Measurements from ENCODE around the gene FAM210A.

The FAM210A gene

GRCh38 chr18:13643261-13643751 lies 83.1 kb downstream of the FAM210A start:
- DNase-seq, result no peak

DNA sequence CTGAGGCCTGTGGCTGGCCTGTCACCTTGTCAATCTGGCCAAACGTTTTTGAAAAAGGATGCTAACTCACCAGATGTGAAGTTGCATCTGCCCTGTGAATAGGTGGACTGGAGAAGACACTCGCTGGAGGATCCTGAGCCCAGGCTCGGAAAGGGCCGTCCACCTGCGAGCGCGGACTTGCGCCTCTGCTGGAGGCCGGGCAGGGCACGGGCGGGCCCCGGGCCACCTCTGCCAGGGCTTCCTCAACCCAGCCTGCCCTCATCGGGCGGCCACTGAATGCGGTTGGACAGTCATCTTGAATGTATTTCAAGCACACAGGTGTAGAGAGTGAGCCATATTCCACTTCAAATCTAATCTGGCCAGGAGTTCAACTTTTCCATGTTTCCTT lies 83.9 kb downstream of the FAM210A start:
- no peak for DNase-seq

DNA sequence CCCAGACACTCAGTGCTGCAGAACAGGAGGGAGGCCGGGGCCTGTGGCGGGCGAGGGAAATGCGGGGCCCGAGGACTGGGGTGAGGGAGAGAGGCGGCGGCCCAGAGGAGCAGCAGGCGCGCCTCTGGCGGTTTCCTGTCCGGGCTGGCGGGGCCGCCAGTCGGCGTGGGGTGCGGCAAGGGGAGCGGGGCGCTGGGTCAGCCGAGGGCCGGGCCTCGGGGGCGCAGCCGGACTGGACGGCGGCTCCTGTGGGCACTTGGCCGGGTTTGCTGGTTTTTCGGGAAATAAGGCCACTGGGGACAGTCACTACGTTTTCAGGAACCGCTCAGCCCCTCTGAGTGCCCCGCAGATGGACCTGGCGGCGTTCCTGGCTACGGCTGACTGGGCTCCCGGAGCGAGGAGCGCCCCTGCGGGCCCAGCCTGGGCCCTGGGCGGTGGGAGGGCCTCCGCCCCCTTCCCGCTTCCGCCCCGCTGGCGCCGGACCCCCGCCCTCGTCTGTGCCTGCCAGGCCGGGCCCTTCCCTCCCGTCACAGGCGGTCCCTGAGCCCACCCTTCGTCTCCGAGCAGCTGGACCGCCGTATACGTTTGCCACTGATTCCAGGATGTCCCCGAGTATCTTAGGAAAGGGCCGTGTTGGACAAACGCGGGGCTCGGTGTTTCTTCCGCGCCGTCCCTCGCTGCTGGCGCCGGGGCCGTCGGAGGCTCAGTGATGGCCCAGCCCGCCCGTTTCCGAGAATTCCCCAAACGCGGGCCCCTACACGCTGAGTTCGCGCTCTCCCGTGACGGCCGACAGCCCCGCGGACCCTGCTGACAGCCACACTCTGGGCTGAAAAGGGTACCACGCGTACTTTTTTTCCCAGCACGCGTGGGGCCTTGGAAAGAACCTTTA lies 84.6 kb downstream of the FAM210A start:
- no peak for DNase-seq

GRCh38 chr18:13640266-13640860 lies 86.0 kb downstream of the FAM210A start:
- no peak for DNase-seq

- DNase-seq, result no peak
Measured at GRCh38 chr18:13638719-13639595, 87.4 kb downstream of the FAM210A start.

DNA sequence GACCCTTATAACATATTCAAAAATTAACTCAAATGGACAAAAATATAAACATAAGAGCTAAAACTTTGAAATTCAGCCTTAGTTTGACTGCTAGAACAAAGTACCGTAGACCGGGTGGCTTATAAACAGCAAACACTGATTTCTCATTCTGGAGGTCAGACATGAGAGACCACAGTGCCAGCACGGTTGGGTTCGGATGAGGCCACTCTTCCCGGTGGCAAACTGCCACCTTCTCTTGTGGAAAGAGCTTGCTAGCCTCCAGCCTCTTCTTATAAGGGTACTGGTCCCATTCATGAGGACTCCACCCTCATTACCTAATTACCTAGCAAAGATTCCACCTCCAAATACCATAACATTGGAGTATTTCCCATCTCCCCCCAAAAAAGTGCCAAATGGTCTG lies 91.3 kb downstream of the FAM210A start:
- DNase-seq, result no peak

DNA sequence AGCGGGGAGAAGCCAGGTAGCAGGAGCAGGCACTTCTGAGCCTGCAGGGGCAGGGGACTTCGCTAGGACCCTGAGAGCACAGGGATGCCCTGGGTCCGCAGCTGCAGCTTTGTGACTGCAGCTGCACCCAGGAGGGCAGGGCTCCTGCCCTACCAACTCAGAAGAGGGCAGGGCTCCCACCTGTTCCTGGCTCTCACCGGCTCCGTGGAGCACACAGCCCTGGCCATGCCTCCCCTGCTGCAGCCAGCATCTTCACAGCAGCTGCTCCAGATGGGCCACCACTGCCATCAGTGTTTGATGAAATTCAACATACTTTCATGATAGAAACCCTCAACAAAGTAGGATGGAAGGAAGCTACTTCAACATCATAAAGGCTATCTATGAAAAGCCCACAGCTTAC lies 92.7 kb downstream of the FAM210A start:
- DNase-seq, result no peak

DNA sequence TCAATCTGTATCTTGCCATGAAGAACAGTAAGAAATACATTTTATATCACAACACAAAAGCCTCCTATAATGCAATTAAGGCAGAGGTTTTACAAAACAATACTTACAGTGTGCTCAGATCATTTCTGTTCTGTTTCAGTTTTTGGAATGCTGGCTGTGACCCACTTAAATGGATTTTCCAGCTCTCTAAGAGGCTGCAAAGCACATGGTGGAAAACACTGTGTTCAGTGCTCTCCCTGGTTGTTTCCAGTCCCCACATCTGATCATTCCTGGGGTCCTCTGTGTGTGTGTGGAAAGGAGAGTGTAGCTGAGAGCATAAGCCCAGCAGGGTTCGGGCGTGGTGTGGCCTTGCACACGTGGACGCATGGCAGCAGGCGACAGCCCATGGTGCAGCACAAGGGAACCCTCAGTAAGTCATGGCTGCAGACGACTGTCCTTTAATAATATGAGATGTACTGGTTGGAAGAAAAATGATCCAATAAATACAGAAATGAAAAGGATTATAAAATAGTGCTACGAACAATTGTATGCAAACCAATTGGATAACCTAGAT lies 95.6 kb downstream of the FAM210A start:
- no peak for DNase-seq

DNA sequence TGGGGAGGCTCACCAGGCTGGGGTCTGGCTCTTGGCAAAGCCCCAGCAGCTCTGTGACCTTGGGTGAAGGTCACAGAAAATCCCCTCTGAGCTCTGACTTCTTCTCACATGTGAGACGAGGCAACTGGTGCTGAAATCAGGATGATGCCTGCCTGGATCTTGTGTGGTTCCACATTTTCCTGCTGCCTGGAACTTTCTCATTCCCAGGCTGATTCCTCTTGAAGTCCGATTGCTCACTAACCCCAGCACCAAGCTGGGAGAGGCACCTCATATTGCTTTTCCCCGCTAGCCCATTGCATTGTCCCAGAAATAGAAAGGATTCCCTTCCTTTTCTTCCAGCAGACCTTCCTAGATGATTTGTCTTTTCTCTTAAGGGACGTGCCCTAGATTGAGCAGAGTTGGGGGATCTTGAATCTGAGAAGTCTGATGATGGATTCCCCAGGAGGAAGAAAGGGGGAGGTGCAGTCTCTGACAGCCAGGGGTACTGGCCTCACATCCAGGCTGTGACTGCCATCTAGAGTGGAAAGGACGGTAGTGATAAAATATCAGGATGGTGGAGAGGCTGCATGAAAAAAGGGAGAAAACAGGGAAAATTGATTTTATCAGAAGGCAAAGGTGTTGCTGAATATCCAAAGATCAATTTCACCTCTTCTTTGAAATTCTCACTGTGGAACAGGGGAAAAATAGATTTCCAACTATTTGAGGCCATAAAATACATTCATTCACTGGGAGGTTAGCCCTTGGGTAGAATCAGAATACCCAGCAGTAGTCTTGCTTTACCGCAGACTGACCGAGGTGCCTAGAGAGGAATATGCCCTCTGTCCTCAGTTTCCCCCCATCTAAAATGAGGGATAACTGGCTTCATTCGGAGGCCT lies 96.3 kb downstream of the FAM210A start:
- DNase-seq, result peak; percentile 37

GRCh38 chr18:13628211-13628610 lies 98.1 kb downstream of the FAM210A start:
- DNase-seq, result no peak

GRCh38 chr18:13627639-13628038 lies 98.7 kb downstream of the FAM210A start:
- DNase-seq, result no peak

DNA sequence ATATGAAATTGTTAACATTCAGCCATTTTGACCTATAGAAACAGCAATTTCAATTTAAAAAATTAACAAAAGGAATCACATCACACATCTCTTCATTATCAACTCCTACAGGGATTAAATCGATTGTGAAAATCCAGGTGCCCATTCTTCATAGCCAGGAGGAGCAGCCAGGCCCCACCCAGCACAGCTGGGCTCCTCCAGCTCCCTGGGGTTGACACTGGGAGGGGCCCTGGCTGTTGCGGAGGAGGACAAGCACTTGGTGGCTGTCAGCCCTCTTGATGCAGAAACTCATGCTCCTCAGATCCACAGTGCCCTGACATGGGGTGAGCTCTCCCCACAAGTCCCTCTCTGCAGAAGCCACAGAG lies 99.8 kb downstream of the FAM210A start:
- no peak for DNase-seq

DNA sequence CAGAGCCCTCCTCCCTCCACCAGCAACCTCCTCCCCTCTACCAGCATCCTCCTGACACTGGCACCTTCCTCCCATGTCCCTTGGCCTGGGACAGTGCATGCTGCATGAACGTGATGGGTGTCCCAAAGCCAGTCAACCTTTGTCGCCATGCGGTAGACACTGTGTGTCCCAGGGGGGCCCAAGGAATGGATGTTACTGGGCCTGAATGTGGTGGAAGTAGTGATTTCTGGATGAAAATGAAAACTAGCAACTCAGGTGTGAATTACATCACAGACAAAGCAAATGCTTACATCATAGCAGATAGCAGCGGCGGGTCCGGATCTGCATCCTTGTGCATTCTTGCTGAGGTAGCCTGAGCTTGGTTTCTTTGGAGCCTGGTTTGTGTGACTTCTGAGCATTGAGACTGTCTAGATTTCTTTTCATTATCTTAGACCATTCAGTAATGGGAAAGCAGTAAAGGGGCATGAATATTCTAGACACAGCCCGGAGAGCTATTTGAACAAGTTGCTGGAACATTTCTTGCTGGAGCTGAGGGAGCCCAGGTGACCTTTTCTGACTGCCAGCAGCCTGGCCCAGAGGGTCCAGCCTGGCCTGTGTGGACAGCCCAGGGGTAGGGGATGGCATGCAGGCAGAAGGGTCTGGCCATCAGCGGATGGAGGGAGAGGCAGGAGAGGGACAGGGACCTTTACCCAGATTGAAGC lies 100.4 kb downstream of the FAM210A start:
- DNase-seq, result no peak

DNA sequence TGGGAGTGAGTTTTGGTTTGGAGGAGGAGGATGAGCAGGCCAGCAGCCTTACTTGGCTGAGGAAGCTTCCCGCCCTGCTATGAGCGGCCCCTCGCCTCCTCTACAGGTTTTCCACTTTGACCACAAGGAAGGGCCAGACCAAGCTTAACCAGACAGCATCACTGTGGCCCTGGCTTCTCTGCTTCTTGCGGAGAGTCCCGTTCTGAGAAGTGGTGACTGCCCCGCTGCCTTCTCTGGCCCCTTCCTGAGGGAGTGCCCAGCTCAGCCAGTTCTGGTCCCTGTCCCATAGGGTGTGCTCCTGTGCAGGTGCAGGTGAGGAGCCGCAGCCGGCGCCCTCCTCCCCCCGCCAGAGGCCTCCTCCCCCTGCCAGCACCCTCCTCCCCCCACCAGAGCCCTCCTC lies 101.0 kb downstream of the FAM210A start:
- no peak for DNase-seq

DNA sequence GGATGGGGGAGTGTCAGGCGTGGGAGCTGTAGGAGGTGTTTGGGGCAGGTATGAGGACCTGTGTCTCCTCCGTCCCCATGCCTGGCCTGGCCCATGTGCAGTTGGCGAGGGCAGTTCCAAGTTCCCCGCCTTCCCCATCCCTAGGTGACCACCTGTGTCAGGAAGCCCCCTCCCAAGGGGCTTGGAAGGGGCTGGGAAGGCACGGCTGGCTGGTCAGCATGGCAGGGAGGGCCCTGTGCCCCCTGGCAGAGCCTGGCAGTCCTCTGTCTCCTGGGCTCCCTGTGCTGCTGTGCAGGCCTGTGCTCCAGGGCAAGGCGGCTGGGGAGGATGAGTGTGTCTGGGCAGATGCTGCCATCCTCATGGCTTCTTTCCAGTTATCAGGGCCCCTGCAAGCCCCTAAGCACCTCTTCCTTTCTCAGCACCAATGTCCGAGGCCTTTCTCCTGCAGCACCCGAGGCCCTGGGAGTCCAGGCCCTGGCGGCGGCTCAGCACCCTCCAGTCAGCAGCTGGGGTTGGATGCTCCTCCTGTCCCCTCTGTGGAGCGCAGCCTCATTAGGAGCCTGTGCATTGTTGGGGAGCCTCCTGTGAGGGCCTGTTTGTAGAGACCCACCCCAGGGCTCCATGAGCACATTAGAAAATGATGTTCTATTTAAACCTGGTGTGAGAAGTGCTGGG lies 101.7 kb downstream of the FAM210A start:
- no peak for DNase-seq

GRCh38 chr18:13623871-13624270 lies 102.5 kb downstream of the FAM210A start:
- DNase-seq, result no peak

- DNase-seq, result no peak
Measured at GRCh38 chr18:13623348-13623747, 103.0 kb downstream of the FAM210A start.

GRCh38 chr18:13622751-13623150 lies 103.6 kb downstream of the FAM210A start:
- DNase-seq, result no peak

GRCh38 chr18:13621886-13622619 lies 104.3 kb downstream of the FAM210A start:
- no peak for DNase-seq

GRCh38 chr18:13621446-13621849 lies 104.9 kb downstream of the FAM210A start:
- DNase-seq, result no peak
